H9 (cell line): Measurements from ENCODE around the gene VPS35L. TPM values are rescaled to one million over a fixed set of nuclear protein-coding genes. Genes with fewer than 3 reads are reported as not detected.

Experiments used
- DNase-seq: peaks from one replicate; pipeline ENCODE4 v3.0.0-alpha.2; 2017
- H2AFZ ChIP-seq: one replicate; pipeline ENCODE4 v1.6.1; 2013; ENCODE audit warnings: mild to moderate bottlenecking, low read length, control low read depth, moderate library complexity
- H2AK5ac ChIP-seq: 2 replicates; pipeline ENCODE4 v1.6.1; 2013; ENCODE audit warnings: low read length, control low read depth, mixed read lengths; ENCODE audit not compliant: insufficient read length
- H2BK120ac ChIP-seq: one replicate; pipeline ENCODE4 v1.6.1; 2013; ENCODE audit warnings: low read depth, mild to moderate bottlenecking, low read length, control low read depth, inconsistent platforms; ENCODE audit not compliant: poor library complexity, severe bottlenecking
- H2BK12ac ChIP-seq: 2 replicates; pipeline ENCODE4 v1.6.1; 2013; ENCODE audit warnings: low read length, control low read depth, mixed read lengths, low read depth; ENCODE audit not compliant: insufficient read length
- H2BK15ac ChIP-seq: 2 replicates; pipeline ENCODE4 v1.6.1; 2013; ENCODE audit warnings: low read depth, low read length, control low read depth
- H2BK20ac ChIP-seq: one replicate; pipeline ENCODE4 v1.6.1; 2013; ENCODE audit warnings: low read depth, mild to moderate bottlenecking, low read length, control low read depth, inconsistent platforms; ENCODE audit not compliant: poor library complexity, severe bottlenecking
- H2BK5ac ChIP-seq: 2 replicates; pipeline ENCODE4 v1.6.1; 2013; ENCODE audit warnings: low read length, control low read depth, mixed read lengths; ENCODE audit not compliant: insufficient read length
- H3K14ac ChIP-seq: 2 replicates; pipeline ENCODE4 v1.6.1; 2013; ENCODE audit warnings: low read length, control low read depth; ENCODE audit not compliant: insufficient read depth
- H3K18ac ChIP-seq: 2 replicates; pipeline ENCODE4 v1.6.1; 2013; ENCODE audit warnings: low read depth, mild to moderate bottlenecking, mixed read lengths, low read length, control low read depth; ENCODE audit not compliant: insufficient read length
- H3K23ac ChIP-seq: 2 replicates; pipeline ENCODE4 v1.6.1; 2013; ENCODE audit warnings: low read length, control low read depth, mixed read lengths, low read depth; ENCODE audit not compliant: insufficient read length
- H3K23me2 ChIP-seq: 2 replicates; pipeline ENCODE4 v1.6.1; 2013; ENCODE audit warnings: low read depth, mild to moderate bottlenecking, mixed read lengths, low read length, control low read depth; ENCODE audit not compliant: insufficient read length, poor library complexity, severe bottlenecking
- H3K27ac ChIP-seq: 2 replicates; pipeline ENCODE4 v1.5.1; 2013; ENCODE audit warnings: low read length, control low read depth, mixed read lengths, low read depth; ENCODE audit not compliant: insufficient read length
- H3K27me3 ChIP-seq: 2 replicates; pipeline ENCODE4 v1.6.1; 2013; ENCODE audit warnings: low read length, control low read depth, inconsistent platforms; ENCODE audit not compliant: insufficient read depth
- H3K4ac ChIP-seq: 2 replicates; pipeline ENCODE4 v1.6.1; 2013; ENCODE audit warnings: low read depth, mild to moderate bottlenecking, control low read depth, inconsistent platforms, low read length, moderate library complexity
- H3K4me1 ChIP-seq: 2 replicates; pipeline ENCODE4 v1.6.1; 2013; ENCODE audit warnings: low read length, control low read depth, inconsistent platforms; ENCODE audit not compliant: insufficient read depth
- H3K4me2 ChIP-seq: 2 replicates; pipeline ENCODE4 v1.6.1; 2013; ENCODE audit warnings: low read length, control low read depth, mixed read lengths; ENCODE audit not compliant: insufficient read length, insufficient read depth
- H3K56ac ChIP-seq: 2 replicates; pipeline ENCODE4 v1.6.1; 2013; ENCODE audit warnings: low read depth, mild to moderate bottlenecking, mixed read lengths, low read length, control low read depth; ENCODE audit not compliant: insufficient read length
- H3K79me1 ChIP-seq: 2 replicates; pipeline ENCODE4 v1.6.1; 2013; ENCODE audit warnings: low read depth, mild to moderate bottlenecking, moderate library complexity, low read length, control low read depth, inconsistent platforms; ENCODE audit not compliant: insufficient read depth, poor library complexity, severe bottlenecking
- H3K79me2 ChIP-seq: 2 replicates; pipeline ENCODE4 v1.6.1; 2013; ENCODE audit warnings: low read length, control low read depth, inconsistent platforms; ENCODE audit not compliant: insufficient read depth
- H3K9ac ChIP-seq: 2 replicates; pipeline ENCODE4 v1.6.1; 2013; ENCODE audit warnings: low read length, control low read depth, mixed read lengths; ENCODE audit not compliant: insufficient read length; ENCODE audit errors: extremely low read depth
- H3K9me3 ChIP-seq: one replicate; pipeline ENCODE4 v1.6.1; 2013; ENCODE audit warnings: low read depth, low read length, inconsistent platforms; ENCODE audit not compliant: control insufficient read depth
- H3T11ph ChIP-seq: one replicate; pipeline ENCODE4 v1.6.1; 2013; ENCODE audit warnings: mild to moderate bottlenecking, low read length, control low read depth, inconsistent platforms
- H4K20me1 ChIP-seq: one replicate; pipeline ENCODE4 v1.6.1; 2013; ENCODE audit not compliant: control insufficient read depth, insufficient read length, insufficient read depth
- H4K5ac ChIP-seq: 2 replicates; pipeline ENCODE4 v1.6.1; 2013; ENCODE audit warnings: low read depth, mild to moderate bottlenecking, mixed read lengths, low read length, control low read depth; ENCODE audit not compliant: insufficient read length
- H4K8ac ChIP-seq: replicated peaks from 2 replicates; pipeline ENCODE4 v1.6.1; 2013; ENCODE audit warnings: low read length, control low read depth, mixed read lengths, low read depth; ENCODE audit not compliant: insufficient read length
- H4K91ac ChIP-seq: 2 replicates; pipeline ENCODE4 v1.6.1; 2013; ENCODE audit warnings: low read depth, mild to moderate bottlenecking, moderate library complexity, mixed read lengths, low read length, control low read depth; ENCODE audit not compliant: insufficient read length
- H3K27ac Mint-ChIP-seq, 3 experiments: 2 replicates in 2 of 3; 3 replicates in 1 of 3; pipeline ENCODE4 v1.8.0; 2020 to 2021; ENCODE audit warnings: mixed read lengths in 3 of 3, mild to moderate bottlenecking in 1 of 3, moderate library complexity in 1 of 3
- H3K27me3 Mint-ChIP-seq: 2 replicates; pipeline ENCODE4 v1.8.0; 2021; ENCODE audit warnings: low read depth, mild to moderate bottlenecking, moderate library complexity, mixed read lengths
- H3K36me3 Mint-ChIP-seq, 3 experiments: 2 replicates in 2 of 3; 3 replicates in 1 of 3; pipeline ENCODE4 v1.8.0; 2020 to 2021; ENCODE audit warnings: low read depth in 3 of 3, mixed read lengths in 3 of 3; ENCODE audit not compliant: insufficient read depth in 1 of 3
- H3K4me1 Mint-ChIP-seq, 2 experiments: 2 replicates each; pipeline ENCODE4 v1.8.0; 2020; ENCODE audit warnings: mixed read lengths in 2 of 2
- H3K4me3 Mint-ChIP-seq, 2 experiments: 2 replicates in 1 of 2; 3 replicates in 1 of 2; pipeline ENCODE4 v1.8.0; 2020 to 2021; ENCODE audit warnings: mild to moderate bottlenecking in 2 of 2, mixed read lengths in 2 of 2, moderate library complexity in 1 of 2
- H3K9me3 Mint-ChIP-seq, 2 experiments: 2 replicates in 1 of 2; 3 replicates in 1 of 2; pipeline ENCODE4 v1.8.0; 2020; ENCODE audit warnings: mild to moderate bottlenecking in 2 of 2, mixed read lengths in 2 of 2, moderate library complexity in 1 of 2
- CTCF ChIP-seq: fragments of 200-600 bp; sonication (generic); conservative IDR thresholded peaks from 3 replicates; pipeline ENCODE4 v1.8.0; 2021; ENCODE audit warnings: antibody characterized with exemption, mild to moderate bottlenecking
- WGBS: extraction: QIAGEN DNeasy Blood & Tissue Kit; methylation state at CpG from one replicate; pipeline ENCODE4 v1.1.7; 2013; ENCODE audit warnings: missing lambda C conversion rate, low lambda C conversion rate, mixed read lengths; ENCODE audit not compliant: insufficient read length; ENCODE audit errors: extremely low coverage; 5-methylcytosine and 5-hydroxymethylcytosine counted together
- total RNA-seq: library from RNA; stranded (reverse); gene quantifications from 2 replicates; pipeline ENCODE4 v1.2.1, GENCODE V29; 2021

Gene VPS35L
- total RNA-seq, 1 experiment from 2014 or later: 58.4 TPM

- H4K91ac ChIP-seq: no peak overlapping the region
- H3K9me3 ChIP-seq: no peaks in the 10 kb centered on the region
- H3K23me2 ChIP-seq: no peaks in the 10 kb centered on the region
- peaks cover 5 to 12% of the 10 kb centered on the region in 2 experiments for H3K4me1 Mint-ChIP-seq
- H3T11ph ChIP-seq: no peak overlapping the region
- H2AFZ ChIP-seq: no peak overlapping the region
- no peaks in the 10 kb centered on the region for H3K79me1 ChIP-seq
- no peak overlapping the region for H2BK15ac ChIP-seq
- DNase-seq: no peak
- peaks cover 10 to 13% of the 10 kb centered on the region in 2 experiments; a peak in 4 of 5 replicates for H3K9me3 Mint-ChIP-seq
- no peaks in the 10 kb centered on the region for H4K20me1 ChIP-seq
- H3K36me3 Mint-ChIP-seq: peaks cover 10 to 50% (median 49%) of the 10 kb centered on the region in 3 experiments
- no peak overlapping the region for H4K8ac ChIP-seq
- no peak overlapping the region for H3K27ac Mint-ChIP-seq
- H3K23ac ChIP-seq: no peak overlapping the region
- no peak overlapping the region for H3K56ac ChIP-seq
- no peaks in the 10 kb centered on the region for H3K79me2 ChIP-seq
- no peaks in the 10 kb centered on the region for H3K27me3 ChIP-seq
- H3K4me2 ChIP-seq: no peak overlapping the region
- no peak overlapping the region for H3K18ac ChIP-seq
- H3K4me3 Mint-ChIP-seq: no peak overlapping the region
- H3K9ac ChIP-seq: no peak overlapping the region
- TF ChIP-seq CTCF: no peak
- no peak overlapping the region for H4K5ac ChIP-seq
- H2AK5ac ChIP-seq: no peak overlapping the region
- no peaks in the 10 kb centered on the region for H3K27me3 Mint-ChIP-seq
- no peak overlapping the region for H3K14ac ChIP-seq
- H3K4ac ChIP-seq: no peak overlapping the region
- WGBS: no CpG with 5 or more reads among the region's 4 CpGs
- no peak overlapping the region for H2BK20ac ChIP-seq
- no peak overlapping the region for H2BK12ac ChIP-seq
- H2BK120ac ChIP-seq: no peak overlapping the region
- no peak overlapping the region for H3K27ac ChIP-seq
- H3K4me1 ChIP-seq: no peaks in the 10 kb centered on the region
- no peak overlapping the region for H2BK5ac ChIP-seq
These were observed 102.3 kb downstream of the VPS35L start for GRCh38 chr16:19657831-19658230.
